H9 (cell line): Measurements from ENCODE around the gene KCNJ15. TPM values are rescaled to one million over a fixed set of nuclear protein-coding genes. Genes with fewer than 3 reads are reported as not detected.

Source experiments
- DNase-seq: peaks from one replicate; pipeline ENCODE4 v3.0.0-alpha.2; 2017
- H2AFZ ChIP-seq: one replicate; pipeline ENCODE4 v1.6.1; 2013; ENCODE audit warnings: mild to moderate bottlenecking, low read length, control low read depth, moderate library complexity
- H2AK5ac ChIP-seq: 2 replicates; pipeline ENCODE4 v1.6.1; 2013; ENCODE audit warnings: low read length, control low read depth, mixed read lengths; ENCODE audit not compliant: insufficient read length
- H2BK120ac ChIP-seq: one replicate; pipeline ENCODE4 v1.6.1; 2013; ENCODE audit warnings: low read depth, mild to moderate bottlenecking, low read length, control low read depth, inconsistent platforms; ENCODE audit not compliant: poor library complexity, severe bottlenecking
- H2BK12ac ChIP-seq: 2 replicates; pipeline ENCODE4 v1.6.1; 2013; ENCODE audit warnings: low read length, control low read depth, mixed read lengths, low read depth; ENCODE audit not compliant: insufficient read length
- H2BK15ac ChIP-seq: 2 replicates; pipeline ENCODE4 v1.6.1; 2013; ENCODE audit warnings: low read depth, low read length, control low read depth
- H2BK20ac ChIP-seq: one replicate; pipeline ENCODE4 v1.6.1; 2013; ENCODE audit warnings: low read depth, mild to moderate bottlenecking, low read length, control low read depth, inconsistent platforms; ENCODE audit not compliant: poor library complexity, severe bottlenecking
- H2BK5ac ChIP-seq: 2 replicates; pipeline ENCODE4 v1.6.1; 2013; ENCODE audit warnings: low read length, control low read depth, mixed read lengths; ENCODE audit not compliant: insufficient read length
- H3K14ac ChIP-seq: 2 replicates; pipeline ENCODE4 v1.6.1; 2013; ENCODE audit warnings: low read length, control low read depth; ENCODE audit not compliant: insufficient read depth
- H3K18ac ChIP-seq: 2 replicates; pipeline ENCODE4 v1.6.1; 2013; ENCODE audit warnings: low read depth, mild to moderate bottlenecking, mixed read lengths, low read length, control low read depth; ENCODE audit not compliant: insufficient read length
- H3K23ac ChIP-seq: 2 replicates; pipeline ENCODE4 v1.6.1; 2013; ENCODE audit warnings: low read length, control low read depth, mixed read lengths, low read depth; ENCODE audit not compliant: insufficient read length
- H3K23me2 ChIP-seq: 2 replicates; pipeline ENCODE4 v1.6.1; 2013; ENCODE audit warnings: low read depth, mild to moderate bottlenecking, mixed read lengths, low read length, control low read depth; ENCODE audit not compliant: insufficient read length, poor library complexity, severe bottlenecking
- H3K27ac ChIP-seq: 2 replicates; pipeline ENCODE4 v1.5.1; 2013; ENCODE audit warnings: low read length, control low read depth, mixed read lengths, low read depth; ENCODE audit not compliant: insufficient read length
- H3K27me3 ChIP-seq: 2 replicates; pipeline ENCODE4 v1.6.1; 2013; ENCODE audit warnings: low read length, control low read depth, inconsistent platforms; ENCODE audit not compliant: insufficient read depth
- H3K4ac ChIP-seq: 2 replicates; pipeline ENCODE4 v1.6.1; 2013; ENCODE audit warnings: low read depth, mild to moderate bottlenecking, control low read depth, inconsistent platforms, low read length, moderate library complexity
- H3K4me1 ChIP-seq: 2 replicates; pipeline ENCODE4 v1.6.1; 2013; ENCODE audit warnings: low read length, control low read depth, inconsistent platforms; ENCODE audit not compliant: insufficient read depth
- H3K4me2 ChIP-seq: 2 replicates; pipeline ENCODE4 v1.6.1; 2013; ENCODE audit warnings: low read length, control low read depth, mixed read lengths; ENCODE audit not compliant: insufficient read length, insufficient read depth
- H3K56ac ChIP-seq: 2 replicates; pipeline ENCODE4 v1.6.1; 2013; ENCODE audit warnings: low read depth, mild to moderate bottlenecking, mixed read lengths, low read length, control low read depth; ENCODE audit not compliant: insufficient read length
- H3K79me1 ChIP-seq: 2 replicates; pipeline ENCODE4 v1.6.1; 2013; ENCODE audit warnings: low read depth, mild to moderate bottlenecking, moderate library complexity, low read length, control low read depth, inconsistent platforms; ENCODE audit not compliant: insufficient read depth, poor library complexity, severe bottlenecking
- H3K79me2 ChIP-seq: 2 replicates; pipeline ENCODE4 v1.6.1; 2013; ENCODE audit warnings: low read length, control low read depth, inconsistent platforms; ENCODE audit not compliant: insufficient read depth
- H3K9ac ChIP-seq: 2 replicates; pipeline ENCODE4 v1.6.1; 2013; ENCODE audit warnings: low read length, control low read depth, mixed read lengths; ENCODE audit not compliant: insufficient read length; ENCODE audit errors: extremely low read depth
- H3K9me3 ChIP-seq: one replicate; pipeline ENCODE4 v1.6.1; 2013; ENCODE audit warnings: low read depth, low read length, inconsistent platforms; ENCODE audit not compliant: control insufficient read depth
- H3T11ph ChIP-seq: one replicate; pipeline ENCODE4 v1.6.1; 2013; ENCODE audit warnings: mild to moderate bottlenecking, low read length, control low read depth, inconsistent platforms
- H4K20me1 ChIP-seq: one replicate; pipeline ENCODE4 v1.6.1; 2013; ENCODE audit not compliant: control insufficient read depth, insufficient read length, insufficient read depth
- H4K5ac ChIP-seq: 2 replicates; pipeline ENCODE4 v1.6.1; 2013; ENCODE audit warnings: low read depth, mild to moderate bottlenecking, mixed read lengths, low read length, control low read depth; ENCODE audit not compliant: insufficient read length
- H4K8ac ChIP-seq: replicated peaks from 2 replicates; pipeline ENCODE4 v1.6.1; 2013; ENCODE audit warnings: low read length, control low read depth, mixed read lengths, low read depth; ENCODE audit not compliant: insufficient read length
- H4K91ac ChIP-seq: 2 replicates; pipeline ENCODE4 v1.6.1; 2013; ENCODE audit warnings: low read depth, mild to moderate bottlenecking, moderate library complexity, mixed read lengths, low read length, control low read depth; ENCODE audit not compliant: insufficient read length
- H3K27ac Mint-ChIP-seq, 3 experiments: 2 replicates in 2 of 3; 3 replicates in 1 of 3; pipeline ENCODE4 v1.8.0; 2020 to 2021; ENCODE audit warnings: mixed read lengths in 3 of 3, mild to moderate bottlenecking in 1 of 3, moderate library complexity in 1 of 3
- H3K27me3 Mint-ChIP-seq: 2 replicates; pipeline ENCODE4 v1.8.0; 2021; ENCODE audit warnings: low read depth, mild to moderate bottlenecking, moderate library complexity, mixed read lengths
- H3K36me3 Mint-ChIP-seq, 3 experiments: 2 replicates in 2 of 3; 3 replicates in 1 of 3; pipeline ENCODE4 v1.8.0; 2020 to 2021; ENCODE audit warnings: low read depth in 3 of 3, mixed read lengths in 3 of 3; ENCODE audit not compliant: insufficient read depth in 1 of 3
- H3K4me1 Mint-ChIP-seq, 2 experiments: 2 replicates each; pipeline ENCODE4 v1.8.0; 2020; ENCODE audit warnings: mixed read lengths in 2 of 2
- H3K4me3 Mint-ChIP-seq, 2 experiments: 2 replicates in 1 of 2; 3 replicates in 1 of 2; pipeline ENCODE4 v1.8.0; 2020 to 2021; ENCODE audit warnings: mild to moderate bottlenecking in 2 of 2, mixed read lengths in 2 of 2, moderate library complexity in 1 of 2
- H3K9me3 Mint-ChIP-seq, 2 experiments: 2 replicates in 1 of 2; 3 replicates in 1 of 2; pipeline ENCODE4 v1.8.0; 2020; ENCODE audit warnings: mild to moderate bottlenecking in 2 of 2, mixed read lengths in 2 of 2, moderate library complexity in 1 of 2
- CTCF ChIP-seq: fragments of 200-600 bp; sonication (generic); conservative IDR thresholded peaks from 3 replicates; pipeline ENCODE4 v1.8.0; 2021; ENCODE audit warnings: antibody characterized with exemption, mild to moderate bottlenecking
- WGBS: extraction: QIAGEN DNeasy Blood & Tissue Kit; methylation state at CpG from one replicate; pipeline ENCODE4 v1.1.7; 2013; ENCODE audit warnings: missing lambda C conversion rate, low lambda C conversion rate, mixed read lengths; ENCODE audit not compliant: insufficient read length; ENCODE audit errors: extremely low coverage; 5-methylcytosine and 5-hydroxymethylcytosine counted together
- total RNA-seq: library from RNA; stranded (reverse); gene quantifications from 2 replicates; pipeline ENCODE4 v1.2.1, GENCODE V29; 2021

The KCNJ15 gene
- total RNA-seq, 1 experiment from 2014 or later = not detected

- no peak overlapping the region for H2BK120ac ChIP-seq
- no peak for TF ChIP-seq CTCF
- no peak overlapping the region for H3K23ac ChIP-seq
- no peak overlapping the region for H3K9ac ChIP-seq
- H3K79me1 ChIP-seq = no peaks in the 10 kb centered on the region
- H2BK5ac ChIP-seq = no peak overlapping the region
- H3K79me2 ChIP-seq = no peaks in the 10 kb centered on the region
- no peak overlapping the region for H2BK12ac ChIP-seq
- no peak overlapping the region for H3K4ac ChIP-seq
- no peak overlapping the region for H2BK20ac ChIP-seq
- no peak overlapping the region for H2AFZ ChIP-seq
- WGBS = no CpG with 5 or more reads among the region's 16 CpGs
- peaks cover 36% of the 10 kb centered on the region for H3K27me3 Mint-ChIP-seq
- H3K27me3 ChIP-seq = no peaks in the 10 kb centered on the region; the same call in 1 of the 2 replicates
- no peak overlapping the region for H4K8ac ChIP-seq
- no peak overlapping the region for H3K4me3 Mint-ChIP-seq
- H3K27ac Mint-ChIP-seq = no peak overlapping the region
- no peak overlapping the region for H3K4me2 ChIP-seq
- no peak overlapping the region for H3K27ac ChIP-seq
- no peaks in the 10 kb centered on the region for H3K23me2 ChIP-seq
- peaks cover 25% of the 10 kb centered on the region in 2 experiments for H3K4me1 Mint-ChIP-seq
- H3K14ac ChIP-seq = 0 out of 2 replicates have a peak overlapping the region, but pooled peaks have one; percentile 1
- no peaks in the 10 kb centered on the region for H3K9me3 Mint-ChIP-seq
- no peak overlapping the region for H3T11ph ChIP-seq
- H3K4me1 ChIP-seq = peaks cover 9% of the 10 kb centered on the region; the same call in 1 of the 2 replicates
- H3K18ac ChIP-seq = peak overlapping the region; percentile 34
- H4K5ac ChIP-seq = no peak overlapping the region
- H3K56ac ChIP-seq = no peak overlapping the region
- H2AK5ac ChIP-seq = no peak overlapping the region
- no peaks in the 10 kb centered on the region for H4K20me1 ChIP-seq
- H3K9me3 ChIP-seq = no peaks in the 10 kb centered on the region
- no peak overlapping the region for H2BK15ac ChIP-seq
- no peak overlapping the region for H4K91ac ChIP-seq
- no peaks in the 10 kb centered on the region for H3K36me3 Mint-ChIP-seq
- no peak for DNase-seq
These were observed 94.6 kb downstream of the KCNJ15 start for GRCh38 chr21:38351176-38351959.
